ENCODE results near the gene CTNNA1. TPM values are rescaled to one million over a fixed set of nuclear protein-coding genes. Genes with fewer than 3 reads are reported as not detected.

CTNNA1 gene
- total and polyA plus RNA-seq, 12 donors, result 111 to 521 (median 347) TPM

GRCh38 chr5:138870611-138871010 is 117.4 kb downstream of the CTNNA1 start:
- intact Hi-C loops (cut with DNase I), result no loop called here
- H3K4me1 ChIP-seq (replicated peaks in 1 of 2), result peaks cover 8 to 39% of the 10 kb centered on the region in 2 donors
- no peaks in the 10 kb centered on the region for H3K9me3 ChIP-seq (replicated peaks in 1 of 3)
- no peak overlapping the region for H3K4me3 ChIP-seq
- DNase-seq, result no peak
- WGBS, 4 donors, result 53 to 68% (median 58%) methylated on average over 3 of the region's 3 CpGs
- H3K27me3 ChIP-seq, result no peaks in the 10 kb centered on the region
- no peaks in the 10 kb centered on the region for H3K36me3 ChIP-seq (replicated peaks in 1 of 2)
- TF ChIP-seq POLR2A (IDR thresholded peaks at IDR 0.05), result no peak
- TF ChIP-seq, protein P1, sequence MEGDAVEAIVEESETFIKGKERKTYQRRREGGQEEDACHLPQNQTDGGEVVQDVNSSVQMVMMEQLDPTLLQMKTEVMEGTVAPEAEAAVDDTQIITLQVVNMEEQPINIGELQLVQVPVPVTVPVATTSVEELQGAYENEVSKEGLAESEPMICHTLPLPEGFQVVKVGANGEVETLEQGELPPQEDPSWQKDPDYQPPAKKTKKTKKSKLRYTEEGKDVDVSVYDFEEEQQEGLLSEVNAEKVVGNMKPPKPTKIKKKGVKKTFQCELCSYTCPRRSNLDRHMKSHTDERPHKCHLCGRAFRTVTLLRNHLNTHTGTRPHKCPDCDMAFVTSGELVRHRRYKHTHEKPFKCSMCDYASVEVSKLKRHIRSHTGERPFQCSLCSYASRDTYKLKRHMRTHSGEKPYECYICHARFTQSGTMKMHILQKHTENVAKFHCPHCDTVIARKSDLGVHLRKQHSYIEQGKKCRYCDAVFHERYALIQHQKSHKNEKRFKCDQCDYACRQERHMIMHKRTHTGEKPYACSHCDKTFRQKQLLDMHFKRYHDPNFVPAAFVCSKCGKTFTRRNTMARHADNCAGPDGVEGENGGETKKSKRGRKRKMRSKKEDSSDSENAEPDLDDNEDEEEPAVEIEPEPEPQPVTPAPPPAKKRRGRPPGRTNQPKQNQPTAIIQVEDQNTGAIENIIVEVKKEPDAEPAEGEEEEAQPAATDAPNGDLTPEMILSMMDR (IDR thresholded peaks at IDR 0.05), result no peak
- H3K27ac ChIP-seq, result peak overlapping the region in 2 of 5 donors; percentile 50 to 76

- H3K27ac ChIP-seq, result no peak overlapping the region
- no peaks in the 10 kb centered on the region for H3K9me3 ChIP-seq (replicated peaks in 1 of 3)
- H3K27me3 ChIP-seq, result no peaks in the 10 kb centered on the region
- H3K4me3 ChIP-seq, result no peak overlapping the region
- WGBS, 4 donors, result 87 to 93% (median 91%) methylated on average over 6 of the region's 6 CpGs
- intact Hi-C loops (cut with DNase I), result no loop called here
- no peaks in the 10 kb centered on the region for H3K36me3 ChIP-seq (replicated peaks in 1 of 2)
- DNase-seq, result no peak
- no peak for TF ChIP-seq POLR2A (IDR thresholded peaks at IDR 0.05)
- peaks cover 8 to 33% of the 10 kb centered on the region in 2 donors for H3K4me1 ChIP-seq (replicated peaks in 1 of 2)
Measured at GRCh38 chr5:138872841-138873465, 119.7 kb downstream of the CTNNA1 start.

GRCh38 chr5:138873466-138874221 is 120.4 kb downstream of the CTNNA1 start:
- WGBS, 4 donors, result 69 to 81% (median 73%) methylated on average over 14 to 17 of the region's 17 CpGs
- no peak for DNase-seq
- Histone ChIP-seq H3K27ac (peak overlapping the region in 2 of 5 donors; percentile 10 to 17), H3K4me3 (no peak overlapping the region), H3K9me3 (replicated peaks in 1 of 3) (no peaks in the 10 kb centered on the region), H3K4me1 (replicated peaks in 1 of 2) (peaks cover 8 to 40% of the 10 kb centered on the region in 2 donors), H3K36me3 (replicated peaks in 1 of 2) (no peaks in the 10 kb centered on the region), H3K27me3 (no peaks in the 10 kb centered on the region)
- TF ChIP-seq POLR2A (IDR thresholded peaks at IDR 0.05), result no peak
- TF ChIP-seq, protein P1 (IDR thresholded peaks at IDR 0.05), result no peak
- intact Hi-C loops (cut with DNase I), result no loop called here

DNA sequence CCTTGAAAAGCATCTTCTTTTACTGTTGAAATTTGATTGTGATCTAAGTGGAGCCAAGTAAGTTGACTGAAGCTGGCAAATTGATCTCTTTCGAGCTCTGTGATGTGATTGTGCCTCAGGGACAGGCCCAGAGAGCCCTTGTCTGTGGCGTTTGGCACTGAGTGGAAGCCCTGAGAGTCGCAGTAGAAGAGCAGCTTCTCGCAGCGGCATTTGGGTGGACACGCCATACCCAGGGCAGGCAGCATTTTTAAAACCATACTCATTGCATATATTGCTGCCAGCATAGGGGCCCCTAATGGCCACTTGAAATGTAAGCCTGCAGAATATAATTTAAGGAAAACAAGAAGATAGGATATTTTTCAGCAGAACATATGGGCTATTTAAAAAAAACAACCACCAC is 121.0 kb downstream of the CTNNA1 start:
- 59 to 70% (median 62%) methylated on average over 6 of the region's 6 CpGs for WGBS, 4 donors
- TF ChIP-seq POLR2A (IDR thresholded peaks at IDR 0.05), result no peak
- TF ChIP-seq, protein P1 (IDR thresholded peaks at IDR 0.05), result no peak
- H3K4me1 ChIP-seq (replicated peaks in 1 of 2), result peaks cover 8 to 43% of the 10 kb centered on the region in 2 donors
- H3K36me3 ChIP-seq (replicated peaks in 1 of 2), result no peaks in the 10 kb centered on the region
- no peak overlapping the region for H3K4me3 ChIP-seq
- H3K27ac ChIP-seq, result peak overlapping the region in 2 of 5 donors; percentile 10 to 17
- DNase-seq, result peak in 2 of 7 donors; percentile 27 to 33
- no peaks in the 10 kb centered on the region for H3K9me3 ChIP-seq (replicated peaks in 1 of 3)
- intact Hi-C loops (cut with DNase I), result no loop called here
- no peaks in the 10 kb centered on the region for H3K27me3 ChIP-seq

Data from adrenal gland (tissue), 12 donors.